ENCODE data around the gene VANGL2. TPM values are rescaled to one million over a fixed set of nuclear protein-coding genes. Genes with fewer than 3 reads are reported as not detected.

The VANGL2 gene
- total RNA-seq, 5 donors from 2014 or later (not counting 1 experiment from before 2014, with no cell fraction given), result 0.16 to 0.26 (median 0.20) TPM; not detected in 2

- Histone ChIP-seq H3K36me3 (ENCODE audit: control insufficient read depth in 2 of 2, extremely low read depth in 1 of 2, insufficient read depth in 1 of 2, low read length in 1 of 2) (peaks cover 4 to 23% of the 10 kb centered on the region in 2 donors), H3K4me3 (ENCODE audit: control insufficient read depth in 1 of 2, extremely low read depth in 1 of 2, low read length in 1 of 2) (no peak overlapping the region), H3K27ac (ENCODE audit: low read length) (no peak overlapping the region), H3K27me3 (replicated peaks in 1 of 2; ENCODE audit: control insufficient read depth in 2 of 2, extremely low read depth in 1 of 2, insufficient read depth in 2 of 2, low read length in 1 of 2) (no peaks in the 10 kb centered on the region), H3K4me1 (ENCODE audit: control insufficient read depth in 1 of 2, extremely low read depth in 1 of 2, insufficient read depth in 2 of 2, low read length in 2 of 2) (no peaks in the 10 kb centered on the region), H3K9me3 (no peaks in the 10 kb centered on the region)
- no peak overlapping the region for H3K4me3 Mint-ChIP-seq
- H3K36me3 Mint-ChIP-seq, result peaks cover 20% of the 10 kb centered on the region
- WGBS (ENCODE audit: insufficient coverage), result 83% methylated on average over 4 of the region's 5 CpGs
- ATAC-seq (replicated peaks in 1 of 4) (no peak), DNase-seq (no peak)
- H3K4me1 Mint-ChIP-seq, result peaks cover 0 to 6% (median 3%) of the 10 kb centered on the region in 3 donors
- H3K27me3 Mint-ChIP-seq, result no peaks in the 10 kb centered on the region
- peak overlapping the region in 1 of 2 donors; percentile 30 for H3K27ac Mint-ChIP-seq
- ChIA-PET POLR2A (no interaction called here), CTCF (interaction anchor here in 1 of 2 donors (0.5 to 1.0 kb wide), 2 partner anchors 81 to 1461 kb away, joined by 5 read pairs; no protein-coding TSS in a partner anchor)
- H3K9me3 Mint-ChIP-seq, result no peaks in the 10 kb centered on the region
Measured at GRCh38 chr1:160363010-160363409, 37.4 kb upstream of the VANGL2 start.

GRCh38 chr1:160363951-160364735, 36.2 kb upstream of the VANGL2 start:
- WGBS (ENCODE audit: insufficient coverage), result 70% methylated on average over 4 of the region's 12 CpGs
- peak overlapping the region; percentile 45 to 58 for H3K27ac Mint-ChIP-seq
- H3K9me3 ChIP-seq, result no peaks in the 10 kb centered on the region

GRCh38 chr1:160365325-160365724, 35.0 kb upstream of the VANGL2 start:
- CTCF ChIA-PET, result no interaction called here
- no peak overlapping the region for H3K27ac Mint-ChIP-seq
- POLR2A ChIA-PET, result no interaction called here

More at GRCh38 chr1:160363951-160364735, 36.2 kb upstream of the VANGL2 start:
- POLR2A ChIA-PET, result no interaction called here
- Mint-ChIP-seq H3K9me3 (no peaks in the 10 kb centered on the region), H3K36me3 (peaks cover 13% of the 10 kb centered on the region), H3K4me1 (peaks cover 0 to 6% (median 3%) of the 10 kb centered on the region in 3 donors), H3K4me3 (no peak overlapping the region), H3K27me3 (no peaks in the 10 kb centered on the region)
- no peak overlapping the region for H3K27ac ChIP-seq (ENCODE audit: low read length)
- no peaks in the 10 kb centered on the region for H3K27me3 ChIP-seq (replicated peaks in 1 of 2; ENCODE audit: control insufficient read depth in 2 of 2, extremely low read depth in 1 of 2, insufficient read depth in 2 of 2, low read length in 1 of 2)
- no peak for DNase-seq
- CTCF ChIA-PET, result interaction anchor here in 1 of 2 donors (1.0 kb wide), 1 partner anchor 80 kb away, joined by 5 read pairs; no protein-coding TSS in a partner anchor
- H3K36me3 ChIP-seq (ENCODE audit: control insufficient read depth in 2 of 2, extremely low read depth in 1 of 2, insufficient read depth in 1 of 2, low read length in 1 of 2), result peaks cover 4 to 15% of the 10 kb centered on the region in 2 donors
- no peak overlapping the region for H3K4me3 ChIP-seq (ENCODE audit: control insufficient read depth in 1 of 2, extremely low read depth in 1 of 2, low read length in 1 of 2)
- H3K4me1 ChIP-seq (ENCODE audit: control insufficient read depth in 1 of 2, extremely low read depth in 1 of 2, insufficient read depth in 2 of 2, low read length in 2 of 2), result no peaks in the 10 kb centered on the region
- no peak for ATAC-seq (replicated peaks in 1 of 4)

GRCh38 chr1:160366731-160367515, 33.4 kb upstream of the VANGL2 start, which contains the start of gene NHLH1:
Gene NHLH1, plus strand, starts transcription at chr1:160367071. Its CDS starts 3,661 bp downstream, at chr1:160370732.
- Mint-ChIP-seq H3K27ac (no peak within 1 kb of the TSS), H3K27me3 (no peaks in the 10 kb centered on the region), H3K4me3 (no peak within 1 kb of the TSS), H3K9me3 (no peaks in the 10 kb centered on the region), H3K4me1 (peaks cover 0 to 6% (median 3%) of the 10 kb centered on the region in 3 donors), H3K36me3 (no peaks in the 10 kb centered on the region)
- ATAC-seq (replicated peaks in 1 of 4), result no peak
- H3K27me3 ChIP-seq (replicated peaks in 1 of 2; ENCODE audit: control insufficient read depth in 2 of 2, extremely low read depth in 1 of 2, insufficient read depth in 2 of 2, low read length in 1 of 2), result no peaks in the 10 kb centered on the region
- 89% methylated on average over 4 of the region's 15 CpGs for WGBS (ENCODE audit: insufficient coverage)
- H3K4me1 ChIP-seq (ENCODE audit: control insufficient read depth in 1 of 2, extremely low read depth in 1 of 2, insufficient read depth in 2 of 2, low read length in 2 of 2), result no peaks in the 10 kb centered on the region
- H3K4me3 ChIP-seq (ENCODE audit: control insufficient read depth in 1 of 2, extremely low read depth in 1 of 2, low read length in 1 of 2), result no peak within 1 kb of the TSS
- POLR2A ChIA-PET, result no interaction called here
- no peaks in the 10 kb centered on the region for H3K36me3 ChIP-seq (ENCODE audit: control insufficient read depth in 2 of 2, extremely low read depth in 1 of 2, insufficient read depth in 1 of 2, low read length in 1 of 2)
- H3K27ac ChIP-seq (ENCODE audit: low read length), result no peak within 1 kb of the TSS
- no peak for DNase-seq
- H3K9me3 ChIP-seq, result no peaks in the 10 kb centered on the region
- CTCF ChIA-PET, result interaction anchor here in 1 of 2 donors (0.7 kb wide), 2 partner anchors 90 to 266 kb away, joined by 3 to 7 read pairs; no protein-coding TSS in a partner anchor

More at GRCh38 chr1:160365325-160365724, 35.0 kb upstream of the VANGL2 start:
- Mint-ChIP-seq H3K36me3 (peaks cover 8% of the 10 kb centered on the region), H3K4me1 (peaks cover 0 to 6% (median 3%) of the 10 kb centered on the region in 3 donors), H3K4me3 (no peak overlapping the region), H3K27me3 (no peaks in the 10 kb centered on the region), H3K9me3 (no peaks in the 10 kb centered on the region)
- Histone ChIP-seq H3K27ac (ENCODE audit: low read length) (no peak overlapping the region), H3K9me3 (no peaks in the 10 kb centered on the region), H3K27me3 (replicated peaks in 1 of 2; ENCODE audit: control insufficient read depth in 2 of 2, extremely low read depth in 1 of 2, insufficient read depth in 2 of 2, low read length in 1 of 2) (no peaks in the 10 kb centered on the region), H3K4me1 (ENCODE audit: control insufficient read depth in 1 of 2, extremely low read depth in 1 of 2, insufficient read depth in 2 of 2, low read length in 2 of 2) (no peaks in the 10 kb centered on the region), H3K36me3 (ENCODE audit: control insufficient read depth in 2 of 2, extremely low read depth in 1 of 2, insufficient read depth in 1 of 2, low read length in 1 of 2) (peaks cover 3 to 9% of the 10 kb centered on the region in 2 donors), H3K4me3 (ENCODE audit: control insufficient read depth in 1 of 2, extremely low read depth in 1 of 2, low read length in 1 of 2) (no peak overlapping the region)
- WGBS (ENCODE audit: insufficient coverage), result no CpG with 5 or more reads among the region's 1 CpG
- no peak for ATAC-seq (replicated peaks in 1 of 4)
- DNase-seq, result no peak

GRCh38 chr1:160367516-160367900, 32.9 kb upstream of the VANGL2 start:
- 60% methylated on average over 2 of the region's 4 CpGs for WGBS (ENCODE audit: insufficient coverage)
- Histone ChIP-seq H3K4me3 (ENCODE audit: control insufficient read depth in 1 of 2, extremely low read depth in 1 of 2, low read length in 1 of 2) (no peak overlapping the region), H3K27me3 (replicated peaks in 1 of 2; ENCODE audit: control insufficient read depth in 2 of 2, extremely low read depth in 1 of 2, insufficient read depth in 2 of 2, low read length in 1 of 2) (no peaks in the 10 kb centered on the region), H3K27ac (ENCODE audit: low read length) (no peak overlapping the region), H3K9me3 (no peaks in the 10 kb centered on the region), H3K4me1 (ENCODE audit: control insufficient read depth in 1 of 2, extremely low read depth in 1 of 2, insufficient read depth in 2 of 2, low read length in 2 of 2) (no peaks in the 10 kb centered on the region), H3K36me3 (ENCODE audit: control insufficient read depth in 2 of 2, extremely low read depth in 1 of 2, insufficient read depth in 1 of 2, low read length in 1 of 2) (no peaks in the 10 kb centered on the region)
- Mint-ChIP-seq H3K4me3 (no peak overlapping the region), H3K4me1 (peaks cover 0 to 6% (median 3%) of the 10 kb centered on the region in 3 donors), H3K27ac (no peak overlapping the region), H3K9me3 (no peaks in the 10 kb centered on the region), H3K27me3 (no peaks in the 10 kb centered on the region), H3K36me3 (no peaks in the 10 kb centered on the region)
- ATAC-seq (replicated peaks in 1 of 4), result no peak
- POLR2A ChIA-PET, result no interaction called here
- CTCF ChIA-PET, result interaction anchor here in 1 of 2 donors (0.9 to 1.1 kb wide), 2 partner anchors 13 to 76 kb away, joined by 3 read pairs; no protein-coding TSS in a partner anchor
- DNase-seq, result no peak
